HS-27A (cell line): ENCODE data around the gene TXN.
A peak's percentile ranks its signal among the peaks of the same experiment; 100 is the strongest.
"Not testable (repeated sequence)": the region's sequence is repeated elsewhere in the genome, so short reads cannot be mapped to it uniquely, and the experiment has no call there.

Experiments used
- DNase-seq: peaks from one replicate; pipeline ENCODE4 v3.0.0-alpha.2; 2012; ENCODE audit warnings: low read depth, missing footprints

Gene TXN

DNA sequence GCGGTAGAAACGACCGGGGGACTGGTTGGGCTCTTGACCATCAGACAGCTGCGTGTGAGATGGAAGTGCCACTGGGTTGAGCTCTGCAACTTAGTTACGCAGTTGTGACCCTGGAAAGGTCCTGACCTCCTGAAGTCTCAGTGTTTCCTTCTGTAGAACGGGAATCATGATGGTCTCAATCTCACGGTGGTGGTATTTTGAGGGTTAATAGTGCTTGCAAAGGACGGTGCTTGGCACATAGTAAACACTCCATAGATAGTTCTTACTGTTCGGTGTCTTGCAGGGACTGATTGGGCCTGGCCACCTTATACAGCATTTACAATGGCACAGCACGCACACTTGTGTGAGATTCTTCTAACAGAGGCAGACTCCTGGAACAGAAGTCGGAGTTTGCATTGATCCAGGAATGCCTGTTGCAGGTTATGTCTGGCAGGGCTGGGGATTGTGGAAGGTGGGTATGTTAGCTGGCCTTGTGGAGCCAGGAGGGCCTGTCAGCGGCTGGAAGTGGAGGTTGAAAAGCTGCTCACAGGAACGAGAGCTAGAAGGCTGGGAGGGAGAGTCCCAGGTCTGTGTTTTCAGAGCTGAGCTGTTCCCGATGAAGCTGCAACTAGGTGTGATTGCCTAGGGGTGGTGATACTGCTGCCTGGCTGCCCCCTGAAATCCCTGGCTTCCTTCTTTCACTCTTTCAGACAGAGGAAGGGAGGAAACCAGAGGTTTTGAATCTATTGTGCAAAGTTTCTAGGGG is 962 bp upstream of the TXN start:
- no peak for DNase-seq

DNA sequence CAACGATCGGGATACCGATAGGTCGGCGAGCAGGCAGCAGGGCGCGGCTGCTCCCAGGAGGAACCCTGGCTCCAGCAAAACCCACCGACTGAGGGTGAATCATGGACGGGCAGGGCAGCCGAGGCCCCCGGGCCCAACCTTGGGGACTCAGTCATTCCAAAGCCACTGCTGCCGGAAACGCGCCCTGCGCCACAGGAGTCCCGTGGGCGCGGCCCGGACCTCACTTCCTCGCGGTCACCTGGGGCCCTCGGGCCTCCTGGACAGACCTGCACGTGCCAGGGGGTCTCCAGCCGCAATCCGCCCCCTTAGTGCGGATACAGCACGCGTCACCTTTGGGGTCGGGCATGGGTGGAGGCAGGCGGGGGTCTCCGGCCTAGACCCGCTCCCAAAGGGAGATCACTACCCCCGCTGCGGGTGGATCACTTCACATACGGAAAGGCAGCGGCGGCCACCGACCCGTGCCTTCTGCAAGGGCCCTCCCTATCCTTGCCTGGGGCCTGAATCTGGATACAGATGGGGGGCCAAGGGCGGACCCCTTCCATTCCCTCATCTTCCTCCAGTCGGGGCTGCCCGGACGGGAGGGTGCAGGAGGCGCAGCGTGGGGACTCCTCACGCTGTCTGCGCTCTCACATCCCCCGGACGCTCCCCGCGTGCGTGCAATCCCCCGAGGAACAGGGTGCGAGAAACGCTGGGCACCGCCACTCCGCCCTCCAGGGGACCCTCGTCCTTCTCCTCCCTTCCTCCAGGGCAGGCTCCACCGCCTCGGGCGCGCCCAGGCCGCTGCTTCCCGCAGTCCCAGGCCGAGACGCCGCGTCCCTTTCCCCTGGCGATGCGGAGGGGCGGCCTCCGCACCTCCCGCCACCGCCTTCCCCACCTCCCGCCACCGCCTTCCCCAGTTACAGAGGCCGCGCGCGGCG is 586 bp downstream of the TXN start:
- DNase-seq = peak; percentile 26

DNA sequence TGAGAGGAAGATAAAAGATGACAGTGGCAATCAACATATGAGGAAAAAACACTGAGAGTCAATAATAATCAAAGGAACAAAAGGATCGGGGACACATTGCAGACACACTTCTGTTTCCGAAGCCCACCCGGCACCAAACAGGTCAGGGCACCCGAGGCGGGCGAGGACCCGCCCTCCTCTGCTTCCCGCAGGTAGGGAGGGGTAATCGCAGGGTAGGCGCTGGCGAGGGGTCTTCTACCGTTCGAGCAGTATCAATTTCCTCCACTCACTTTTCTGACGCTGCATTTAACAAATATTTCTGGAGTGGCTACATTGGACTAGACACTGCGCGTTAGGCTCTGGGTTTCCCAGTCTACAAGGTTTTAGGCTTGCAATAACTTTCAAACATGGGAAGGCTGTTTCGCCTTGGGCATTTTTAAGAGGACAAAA is 1.3 kb downstream of the TXN start:
- no peak for DNase-seq

DNA sequence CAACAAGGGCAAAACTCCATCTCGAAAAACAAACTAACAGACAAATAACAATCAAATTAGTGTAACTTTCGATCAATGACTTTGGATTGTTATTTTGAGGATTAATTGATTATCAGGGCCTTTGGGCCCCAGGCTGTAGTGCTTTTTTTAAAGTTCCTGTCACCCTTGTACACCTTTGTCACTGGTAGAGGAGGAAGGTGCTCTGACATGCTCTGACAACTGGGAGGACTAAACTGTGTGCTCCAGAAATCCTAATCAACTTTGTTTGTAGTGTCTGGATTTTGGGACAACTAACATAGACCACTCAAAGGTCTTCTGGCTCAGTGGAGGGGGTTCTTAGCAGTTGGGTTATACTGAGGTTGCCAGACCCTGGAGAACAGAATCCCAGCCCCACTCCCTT is 1.8 kb downstream of the TXN start:
- DNase-seq = no peak

DNA sequence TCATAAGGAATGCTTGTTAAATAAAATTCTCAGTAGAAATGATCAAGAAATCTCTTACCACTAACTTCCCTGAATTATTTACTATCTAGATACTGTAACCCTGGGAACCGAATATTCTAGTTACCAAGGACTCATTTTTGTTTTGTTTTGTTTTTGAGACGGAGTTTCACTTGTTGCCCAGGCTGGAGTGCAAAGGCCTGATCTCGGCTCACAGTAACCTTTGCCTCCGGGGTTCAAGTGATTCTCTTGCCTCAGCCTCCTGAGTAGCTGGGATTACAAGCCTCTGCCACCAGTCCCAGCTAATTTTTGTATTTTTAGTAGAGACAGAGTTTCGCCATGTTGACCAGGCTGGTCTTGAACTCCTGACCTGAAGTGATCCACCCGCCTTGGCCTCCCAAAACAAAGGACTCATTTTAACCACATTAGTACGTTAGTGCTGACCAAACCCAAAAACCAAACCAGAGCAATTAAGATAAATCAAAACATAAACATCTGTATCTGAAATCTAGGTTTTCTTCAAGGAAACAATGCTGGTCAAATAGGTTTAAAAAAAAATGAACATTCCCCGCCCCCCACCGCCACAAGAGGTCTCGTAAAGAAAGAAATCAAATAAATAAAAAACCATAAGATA is 3.7 kb downstream of the TXN start:
- DNase-seq = no peak

DNA sequence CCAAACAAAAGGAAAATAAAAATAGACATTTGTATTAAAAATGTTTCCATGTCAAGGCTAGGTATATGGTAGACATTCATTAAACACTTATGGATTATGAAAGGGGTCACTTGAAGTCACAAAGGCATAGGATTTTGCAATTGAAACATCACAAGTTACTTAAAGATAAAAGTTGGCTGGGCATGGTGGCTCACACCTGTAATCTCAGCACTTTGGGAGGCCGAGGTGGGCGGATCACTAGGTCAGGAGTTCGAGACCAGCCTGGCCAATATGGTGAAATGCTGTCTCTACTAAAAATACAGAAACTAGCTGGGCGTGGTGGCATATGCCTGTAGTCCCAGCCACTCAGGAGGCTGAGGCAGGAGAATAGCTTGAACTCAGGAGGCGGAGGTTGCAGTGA is 4.5 kb downstream of the TXN start:
- not testable (repeated sequence) for DNase-seq

DNA sequence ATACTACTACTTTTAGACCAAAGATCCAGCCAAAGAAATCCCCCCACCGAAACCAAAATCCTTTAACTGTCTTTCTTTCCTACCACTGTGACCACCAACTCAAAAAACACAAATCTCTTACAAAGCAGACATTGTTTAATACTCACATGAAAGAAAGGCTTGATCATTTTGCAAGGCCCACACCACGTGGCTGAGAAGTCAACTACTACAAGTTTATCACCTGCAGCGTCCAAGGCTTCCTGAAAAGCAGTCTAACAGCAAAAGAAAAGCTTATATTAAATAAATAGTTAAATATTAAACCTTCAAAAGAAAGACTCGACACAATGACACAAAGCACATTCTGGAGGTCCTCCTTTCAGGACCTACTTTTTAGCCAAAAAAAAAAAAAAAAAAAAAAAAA is 5.1 kb downstream of the TXN start:
- DNase-seq = no peak

DNA sequence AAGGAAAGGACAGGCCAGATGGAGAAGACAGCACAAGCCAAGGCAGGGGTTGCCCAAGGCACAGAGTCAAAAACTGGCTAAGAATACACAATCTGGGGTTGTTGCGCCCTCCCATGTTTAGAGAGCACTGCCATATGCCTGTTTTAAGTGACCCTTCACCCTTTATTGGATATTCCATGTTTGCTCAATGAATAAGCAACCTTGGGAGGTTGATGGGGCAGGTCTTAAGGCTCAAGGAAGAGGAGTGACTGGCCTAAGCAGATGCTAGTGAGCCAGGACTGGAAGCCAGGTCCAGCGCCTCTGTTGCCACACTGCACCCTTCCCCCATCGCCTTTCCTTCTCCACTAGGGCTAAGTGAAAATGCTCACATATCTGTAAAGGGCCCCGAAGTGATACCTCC is 6.7 kb downstream of the TXN start:
- DNase-seq = no peak

DNA sequence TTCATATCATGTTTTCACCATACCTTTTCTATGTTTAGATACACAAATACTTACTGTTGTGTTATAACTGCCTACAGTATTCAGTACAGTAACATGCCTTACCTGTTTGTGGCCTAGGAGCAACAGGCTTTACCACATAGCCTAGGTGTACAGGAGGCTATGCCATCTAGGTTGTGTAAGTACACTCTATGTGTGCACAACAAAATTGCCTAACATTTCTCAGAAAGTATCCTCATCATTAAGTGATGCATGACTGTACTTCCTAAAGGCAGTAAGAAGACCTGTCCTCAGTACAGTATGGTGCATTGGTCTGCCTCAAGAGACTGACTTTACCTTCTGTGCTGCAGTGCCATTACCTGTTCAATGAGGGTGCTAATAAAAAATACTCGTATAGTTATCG is 7.9 kb downstream of the TXN start:
- no peak for DNase-seq

DNA sequence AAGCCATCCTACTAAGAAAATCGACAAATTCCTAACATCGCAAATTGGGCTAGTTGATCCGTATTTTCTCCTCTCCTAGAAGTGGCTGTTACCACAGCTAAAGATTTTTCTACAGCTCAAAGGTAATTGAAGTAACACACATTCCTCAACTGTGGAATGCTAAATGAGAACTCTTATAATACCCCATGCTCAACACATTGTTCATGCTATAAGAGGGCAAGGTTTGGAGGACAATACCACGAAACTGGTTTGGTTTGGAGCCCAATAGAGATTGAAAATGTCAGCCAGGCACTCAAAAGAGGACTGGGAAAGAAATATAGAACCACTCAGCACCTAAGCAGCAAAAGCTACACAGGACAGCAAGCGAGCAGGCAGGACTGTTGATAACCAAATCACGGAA is 10.1 kb downstream of the TXN start:
- no peak for DNase-seq

DNA sequence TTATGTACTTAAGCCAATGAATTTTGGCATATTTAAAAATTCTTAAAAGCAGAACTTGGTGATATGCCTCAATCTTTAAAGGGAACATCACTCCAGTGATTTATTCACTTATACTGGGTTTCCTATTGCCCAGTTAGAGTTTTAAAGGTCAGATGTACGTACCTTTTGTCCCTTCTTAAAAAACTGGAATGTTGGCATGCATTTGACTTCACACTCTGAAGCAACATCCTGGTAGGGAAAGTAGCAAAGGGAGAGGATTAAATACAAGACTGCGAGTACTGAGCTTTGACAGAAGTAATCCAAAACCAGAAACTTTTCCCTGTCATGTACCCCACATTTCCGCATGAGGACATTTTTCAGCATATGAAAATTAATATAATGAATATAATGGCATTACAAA is 11.7 kb downstream of the TXN start:
- DNase-seq = no peak

DNA sequence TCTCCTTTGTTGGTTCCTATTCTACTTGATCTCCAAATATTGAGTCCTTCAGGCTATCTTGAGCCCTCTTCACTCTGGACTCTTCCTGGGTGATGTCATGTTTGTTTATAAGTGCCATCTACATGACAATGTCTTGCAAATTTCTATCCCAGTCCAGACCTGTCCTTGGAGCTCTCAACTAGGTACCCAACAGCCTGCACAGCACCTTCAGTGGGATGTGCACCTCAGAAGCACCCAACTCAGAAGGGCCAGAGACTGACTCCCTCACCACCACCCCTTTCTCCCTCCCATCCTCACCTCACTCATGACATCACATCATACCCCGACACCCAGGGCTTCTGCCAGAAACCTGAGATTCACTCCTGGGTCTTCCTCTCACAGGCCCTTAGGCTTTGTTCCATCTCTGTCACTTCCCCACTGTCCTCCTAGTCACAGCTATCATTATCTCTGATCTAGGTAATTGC is 14.4 kb downstream of the TXN start:
- DNase-seq = no peak

DNA sequence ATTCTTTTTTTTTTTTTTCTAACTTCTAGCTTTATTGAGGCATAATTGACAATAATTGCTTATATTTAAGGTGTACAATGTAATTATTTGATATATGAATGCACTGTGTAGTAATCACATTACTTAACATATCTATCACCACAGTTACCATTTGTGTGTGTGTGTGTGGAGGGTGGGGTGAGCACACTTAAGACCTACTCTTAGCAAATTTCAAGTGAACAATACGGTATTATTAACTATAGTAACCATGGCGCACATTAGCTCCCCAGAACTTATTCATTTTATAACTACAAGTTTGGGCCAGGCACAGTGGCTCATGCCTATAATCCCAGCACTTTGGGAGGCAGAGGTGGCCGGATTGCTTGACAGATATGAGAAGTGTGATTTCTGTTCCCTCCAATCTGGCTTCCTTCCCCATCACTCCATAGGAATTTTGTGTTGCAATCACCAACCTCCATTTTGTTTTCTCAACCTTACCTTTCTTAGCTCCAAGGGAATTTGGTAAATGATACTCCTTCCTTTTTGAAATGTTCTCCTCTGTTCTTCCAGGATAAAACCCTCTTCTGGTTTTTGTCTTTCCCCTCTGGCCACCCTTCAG is 14.9 kb downstream of the TXN start:
- no peak for DNase-seq

DNA sequence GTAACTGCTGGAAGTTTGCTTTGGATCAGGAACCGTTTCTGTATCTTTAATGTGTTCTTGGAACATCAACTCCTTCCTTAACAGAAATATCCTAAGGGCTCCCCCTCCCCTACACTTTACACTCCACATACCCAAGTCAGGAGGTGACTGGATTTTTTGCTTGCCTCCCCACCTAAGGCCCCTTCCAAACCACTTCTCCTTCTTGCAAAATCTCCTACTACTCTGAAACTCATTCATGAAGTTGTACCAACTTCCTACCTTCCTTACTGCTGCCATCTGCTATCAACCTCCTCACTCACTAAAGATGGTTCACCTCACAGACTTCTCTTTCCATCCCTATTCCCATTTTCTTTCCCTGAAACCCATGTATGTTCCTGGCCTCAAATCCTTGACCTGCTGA is 16.1 kb downstream of the TXN start:
- no peak for DNase-seq

DNA sequence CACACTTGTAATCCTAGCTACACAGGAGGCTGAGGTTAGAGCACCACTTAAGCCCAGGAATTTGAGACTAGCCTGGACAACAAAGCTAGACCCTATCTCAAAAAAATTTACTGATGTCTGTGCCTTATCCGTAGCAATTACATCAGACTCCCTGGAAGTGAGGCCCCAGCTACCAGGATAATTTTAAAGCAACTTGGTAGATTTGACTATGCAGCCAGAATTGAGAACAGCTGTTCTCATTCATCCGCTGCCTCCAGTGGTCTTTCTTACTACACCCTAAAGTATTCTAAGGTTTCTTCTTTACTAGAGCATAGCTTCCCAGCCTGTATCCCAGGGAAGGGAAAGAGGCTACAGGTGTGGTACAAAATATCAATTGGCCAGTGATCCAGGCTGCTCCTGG is 28.0 kb downstream of the TXN start:
- DNase-seq = no peak

DNA sequence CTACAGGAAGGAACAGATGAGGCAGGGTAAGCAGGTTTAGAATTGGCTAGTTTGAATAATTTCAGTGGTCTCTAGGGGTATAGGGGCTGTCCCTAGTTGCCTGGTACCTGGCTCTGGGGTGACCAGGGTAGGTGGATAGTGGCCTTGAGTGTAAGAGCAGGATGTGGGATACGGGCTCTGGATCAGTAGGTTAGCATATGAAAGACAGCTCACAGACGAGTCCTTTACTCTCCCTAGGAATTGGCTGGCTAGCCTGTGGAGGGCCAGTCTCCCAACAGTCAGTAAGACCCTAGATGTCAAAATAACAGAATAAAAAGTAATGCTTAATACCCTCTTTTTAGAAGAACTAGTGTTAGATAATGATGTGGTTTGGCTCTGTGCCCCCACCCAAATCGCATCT is 31.7 kb downstream of the TXN start:
- no peak for DNase-seq

DNA sequence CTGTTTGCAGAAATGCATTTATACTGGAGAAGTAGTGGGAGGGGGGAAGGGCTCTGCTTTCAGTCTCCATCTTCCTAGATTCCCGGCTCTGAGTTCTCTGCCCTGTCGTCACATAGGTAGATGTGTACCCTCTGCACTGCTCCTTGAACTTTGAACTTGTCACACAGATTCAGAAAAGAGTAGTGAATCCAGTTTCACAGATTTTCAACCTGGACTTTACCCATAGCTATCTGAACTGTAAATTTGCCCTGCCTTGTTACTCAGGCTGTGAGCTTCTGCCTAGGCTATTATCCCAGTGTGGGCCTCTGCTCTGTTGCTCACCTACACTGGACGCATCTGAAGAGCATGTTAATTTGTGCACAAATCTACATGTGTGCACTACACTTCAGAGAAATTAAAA is 35.5 kb downstream of the TXN start:
- no peak for DNase-seq

DNA sequence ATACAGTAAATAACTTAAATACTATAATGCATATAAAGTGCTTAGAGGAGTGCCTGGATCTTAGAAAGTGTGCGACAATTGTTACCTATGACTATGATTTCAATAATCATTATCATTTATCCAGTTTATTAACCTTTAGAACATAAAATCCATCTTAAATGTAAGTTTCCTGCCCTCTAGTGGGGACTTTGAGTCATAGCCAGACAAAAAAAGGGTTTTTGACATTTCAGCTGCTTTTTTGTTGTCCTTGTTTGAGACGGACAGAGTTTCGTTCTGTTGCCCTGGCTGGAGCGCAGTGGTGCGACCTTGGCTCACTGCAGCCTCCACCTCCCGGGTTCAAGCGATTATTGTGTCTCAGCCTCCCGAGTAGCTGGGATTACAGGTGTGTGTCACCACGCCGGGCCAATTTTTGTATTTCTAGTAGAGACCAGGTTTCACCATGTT is 38.6 kb downstream of the TXN start:
- DNase-seq = peak; percentile 11

DNA sequence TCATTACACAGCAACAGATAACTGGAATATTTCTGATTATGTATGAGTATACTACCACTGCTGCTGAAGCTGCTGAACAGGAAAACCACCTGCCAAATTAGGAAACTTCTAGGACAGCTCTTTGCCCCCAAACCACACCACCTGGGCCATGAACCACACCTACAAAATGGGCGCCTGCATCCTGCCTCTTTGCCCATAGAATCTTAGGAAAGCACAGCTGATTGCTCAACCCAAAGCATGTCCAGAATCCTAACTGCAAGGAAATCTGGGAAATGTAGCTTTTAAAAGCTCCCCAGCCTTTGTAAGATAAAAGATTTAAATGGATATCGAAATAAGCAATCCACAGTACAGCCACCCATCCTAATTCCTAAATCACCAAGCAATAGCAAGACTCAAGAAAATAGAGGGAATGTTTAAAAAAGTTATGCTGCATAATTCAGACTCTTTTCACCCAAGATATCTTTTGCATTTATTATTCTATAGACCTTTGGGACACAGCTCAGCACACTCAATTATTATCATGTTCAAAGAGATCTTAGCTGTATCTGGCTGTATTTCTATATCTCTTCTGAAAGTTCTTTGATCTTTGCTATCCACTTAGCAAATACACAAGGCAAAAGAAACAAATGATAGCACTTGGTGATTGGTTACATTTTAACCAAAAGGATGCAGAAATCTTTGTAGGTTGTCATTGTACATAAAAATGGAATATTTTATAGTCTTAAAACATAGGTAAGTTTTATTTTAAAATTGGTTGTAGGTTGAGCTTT is 41.5 kb downstream of the TXN start:
- DNase-seq = no peak

DNA sequence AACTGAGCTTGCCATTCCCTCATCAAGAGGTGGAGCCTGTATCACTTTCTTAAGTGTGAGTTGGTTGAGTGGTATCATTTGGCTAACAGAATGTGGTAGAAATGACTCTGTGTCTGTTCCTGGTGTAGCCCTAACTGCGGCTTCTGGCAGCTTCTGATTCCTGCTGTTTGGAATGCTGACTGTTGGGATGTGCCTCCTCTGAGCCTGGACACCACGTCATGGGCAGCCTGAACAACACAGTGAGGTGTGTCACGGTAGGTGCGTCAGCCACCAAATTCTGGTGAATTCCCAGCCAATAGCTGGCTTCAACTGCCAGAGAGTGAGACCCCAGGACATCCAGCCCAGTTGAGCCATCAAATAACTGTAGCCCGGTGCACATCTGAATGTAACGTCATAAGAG is 42.2 kb downstream of the TXN start:
- no peak for DNase-seq

DNA sequence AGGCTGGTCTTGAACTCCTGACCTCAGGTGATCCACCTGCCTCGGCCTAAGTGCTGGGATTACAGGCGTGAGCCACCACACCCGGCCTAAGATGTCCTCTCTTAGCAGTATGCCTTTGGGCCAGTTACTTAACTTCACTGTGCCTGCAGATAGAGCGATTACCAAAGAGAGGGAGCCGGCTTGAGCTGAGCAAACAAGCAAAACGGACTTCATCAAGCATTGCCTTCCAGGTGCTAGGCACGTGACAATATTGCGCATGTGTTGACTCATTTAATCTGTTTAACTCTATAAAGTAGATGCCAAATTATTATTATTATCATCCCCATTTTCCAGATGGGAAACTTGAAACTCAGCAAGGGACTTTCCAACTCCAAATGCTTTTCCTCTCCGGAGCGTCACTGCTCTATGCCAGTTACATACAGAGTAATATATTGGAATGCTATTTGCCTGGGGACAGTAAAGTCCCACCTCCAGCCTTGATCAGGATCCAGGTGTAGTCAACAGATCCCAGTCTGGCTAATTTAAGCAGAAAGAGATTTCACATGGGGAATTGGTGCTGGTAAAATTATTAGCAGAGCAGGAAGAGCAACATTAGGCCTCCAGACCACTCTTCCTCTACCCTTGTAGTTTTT is 42.8 kb downstream of the TXN start:
- no peak for DNase-seq
